ENCODE results near the gene NAV1. TPM values are rescaled to one million over a fixed set of nuclear protein-coding genes. Genes with fewer than 3 reads are reported as not detected.

NAV1 gene
- total RNA-seq, 1 donor from 2014 or later: 34.1 TPM

GRCh38 chr1:201499191-201499590, 39.7 kb upstream of the NAV1 start:
- no peak overlapping the region for H3K27ac ChIP-seq
- intact Hi-C loops (cut with DNase I): no loop called here
- no peaks in the 10 kb centered on the region for H3K27me3 ChIP-seq
- H3K36me3 ChIP-seq: peaks cover 16% of the 10 kb centered on the region
- no peak for TF ChIP-seq CTCF (IDR thresholded peaks at IDR 0.05)
- peaks cover 82% of the 10 kb centered on the region for H3K4me1 ChIP-seq
- no peak for DNase-seq
- H3K9me3 ChIP-seq: no peaks in the 10 kb centered on the region
- no peak for ATAC-seq
- no peak overlapping the region for H3K4me3 ChIP-seq

- TF ChIP-seq CTCF (IDR thresholded peaks at IDR 0.05): no peak
- ATAC-seq (no peak), DNase-seq (no peak)
- H3K9me3 ChIP-seq: no peaks in the 10 kb centered on the region
- no peak overlapping the region for H3K4me3 ChIP-seq
- H3K27me3 ChIP-seq: no peaks in the 10 kb centered on the region
- peak overlapping the region; percentile 73 for H3K27ac ChIP-seq
- peaks cover 8% of the 10 kb centered on the region for H3K36me3 ChIP-seq
- H3K4me1 ChIP-seq: peaks cover 82% of the 10 kb centered on the region
- intact Hi-C loops (cut with DNase I): loop anchor here (10.0 kb wide), 1 partner anchor 55 kb away; no protein-coding TSS in a partner anchor
These were observed 38.9 kb upstream of the NAV1 start for GRCh38 chr1:201499795-201500669.

GRCh38 chr1:201500670-201501120, 38.2 kb upstream of the NAV1 start:
- ATAC-seq: peak; percentile 57
- Histone ChIP-seq H3K4me3 (peak overlapping the region; percentile 1), H3K4me1 (peaks cover 82% of the 10 kb centered on the region), H3K36me3 (peaks cover 1% of the 10 kb centered on the region), H3K9me3 (no peaks in the 10 kb centered on the region), H3K27ac (peak overlapping the region; percentile 73), H3K27me3 (no peaks in the 10 kb centered on the region)
- intact Hi-C loops (cut with DNase I): loop anchor here (10.0 kb wide), 1 partner anchor 56 kb away; no protein-coding TSS in a partner anchor
- TF ChIP-seq CTCF (IDR thresholded peaks at IDR 0.05): no peak
- DNase-seq: no peak

- TF ChIP-seq CTCF (IDR thresholded peaks at IDR 0.05): no peak
- DNase-seq: no peak
- Histone ChIP-seq H3K4me3 (peak overlapping the region; percentile 1), H3K4me1 (peaks cover 84% of the 10 kb centered on the region), H3K9me3 (no peaks in the 10 kb centered on the region), H3K27ac (peak overlapping the region; percentile 73), H3K36me3 (no peaks in the 10 kb centered on the region), H3K27me3 (no peaks in the 10 kb centered on the region)
- intact Hi-C loops (cut with DNase I): loop anchor here (10.0 kb wide), 1 partner anchor 56 kb away; no protein-coding TSS in a partner anchor
- ATAC-seq: no peak
These were observed 37.8 kb upstream of the NAV1 start for GRCh38 chr1:201501144-201501543.

GRCh38 chr1:201501812-201502510, 37.0 kb upstream of the NAV1 start:
- DNase-seq: no peak
- intact Hi-C loops (cut with DNase I): loop anchor here (10.0 kb wide), 1 partner anchor 57 kb away; no protein-coding TSS in a partner anchor
- peaks cover 79% of the 10 kb centered on the region for H3K4me1 ChIP-seq
- H3K27ac ChIP-seq: peak overlapping the region; percentile 79
- no peaks in the 10 kb centered on the region for H3K27me3 ChIP-seq
- peak; percentile 1 for ATAC-seq
- no peaks in the 10 kb centered on the region for H3K36me3 ChIP-seq
- TF ChIP-seq CTCF (IDR thresholded peaks at IDR 0.05): no peak
- H3K4me3 ChIP-seq: no peak overlapping the region
- H3K9me3 ChIP-seq: no peaks in the 10 kb centered on the region

Data from upper lobe of right lung (tissue), 1 donor.